GM18520 (cell line): ENCODE results near the gene ZNF154.
A peak's percentile ranks its signal among the peaks of the same experiment; 100 is the strongest.
"Not testable (repeated sequence)": the region's sequence is repeated elsewhere in the genome, so short reads cannot be mapped to it uniquely, and the experiment has no call there.

ENCODE experiments used
- ATAC-seq: cut with Tn5 transposase; IDR thresholded peaks from one replicate; pipeline ENCODE4 v1.9.1; 2021; ENCODE audit not compliant: unreplicated experiment

The ZNF154 gene

GRCh38 chr19:57708641-57709361, at the start of gene ZNF154:
Gene ZNF154 (minus strand): TSS chr19:57709204. CDS start chr19:57708971, 233 bp downstream.
- no peak for ATAC-seq

GRCh38 chr19:57757941-57758340, 48.9 kb upstream of the ZNF154 start:
- ATAC-seq = no peak

GRCh38 chr19:57755031-57755430, 46.0 kb upstream of the ZNF154 start:
- ATAC-seq = no peak

GRCh38 chr19:57754091-57754673, 45.2 kb upstream of the ZNF154 start:
- ATAC-seq = no peak

GRCh38 chr19:57748029-57748428, 39.0 kb upstream of the ZNF154 start:
- ATAC-seq = no peak

- ATAC-seq = no peak
Observed at GRCh38 chr19:57747472-57747807, 38.4 kb upstream of the ZNF154 start.

- peak; percentile 95 for ATAC-seq
Observed at GRCh38 chr19:57746580-57747471, 37.8 kb upstream of the ZNF154 start, which contains the start of gene ZNF776. Gene ZNF776 (plus strand): TSS chr19:57746815. CDS start chr19:57747059, 244 bp downstream.

- ATAC-seq = not testable (repeated sequence)
Observed at GRCh38 chr19:57738770-57739169, 29.8 kb upstream of the ZNF154 start.

GRCh38 chr19:57738320-57738719, 29.3 kb upstream of the ZNF154 start:
- ATAC-seq = not testable (repeated sequence)

GRCh38 chr19:57720878-57721277, 11.9 kb upstream of the ZNF154 start:
- no peak for ATAC-seq

GRCh38 chr19:57719901-57720519, 11.0 kb upstream of the ZNF154 start:
- no peak for ATAC-seq

- ATAC-seq = no peak
Observed at GRCh38 chr19:57719424-57719823, 10.4 kb upstream of the ZNF154 start.

- ATAC-seq = no peak
Observed at GRCh38 chr19:57712222-57712621, 3.2 kb upstream of the ZNF154 start.

- no peak for ATAC-seq
Observed at GRCh38 chr19:57709616-57710015, 612 bp upstream of the ZNF154 start.

- ATAC-seq = no peak
Observed at GRCh38 chr19:57706346-57706745, 2.7 kb downstream of the ZNF154 start.

- ATAC-seq = no peak
Observed at GRCh38 chr19:57701625-57702024, 7.4 kb downstream of the ZNF154 start.

- no peak for ATAC-seq
Observed at GRCh38 chr19:57689750-57690149, 19.3 kb downstream of the ZNF154 start.

GRCh38 chr19:57688011-57688763, 20.8 kb downstream of the ZNF154 start:
- no peak for ATAC-seq

GRCh38 chr19:57687363-57688010, 21.5 kb downstream of the ZNF154 start:
- ATAC-seq = no peak

- ATAC-seq = no peak
Observed at GRCh38 chr19:57686727-57687126, 22.3 kb downstream of the ZNF154 start.
